ENCODE results near the gene PRKCH.
A peak's percentile ranks its signal among the peaks of the same experiment; 100 is the strongest.

Gene PRKCH

DNA sequence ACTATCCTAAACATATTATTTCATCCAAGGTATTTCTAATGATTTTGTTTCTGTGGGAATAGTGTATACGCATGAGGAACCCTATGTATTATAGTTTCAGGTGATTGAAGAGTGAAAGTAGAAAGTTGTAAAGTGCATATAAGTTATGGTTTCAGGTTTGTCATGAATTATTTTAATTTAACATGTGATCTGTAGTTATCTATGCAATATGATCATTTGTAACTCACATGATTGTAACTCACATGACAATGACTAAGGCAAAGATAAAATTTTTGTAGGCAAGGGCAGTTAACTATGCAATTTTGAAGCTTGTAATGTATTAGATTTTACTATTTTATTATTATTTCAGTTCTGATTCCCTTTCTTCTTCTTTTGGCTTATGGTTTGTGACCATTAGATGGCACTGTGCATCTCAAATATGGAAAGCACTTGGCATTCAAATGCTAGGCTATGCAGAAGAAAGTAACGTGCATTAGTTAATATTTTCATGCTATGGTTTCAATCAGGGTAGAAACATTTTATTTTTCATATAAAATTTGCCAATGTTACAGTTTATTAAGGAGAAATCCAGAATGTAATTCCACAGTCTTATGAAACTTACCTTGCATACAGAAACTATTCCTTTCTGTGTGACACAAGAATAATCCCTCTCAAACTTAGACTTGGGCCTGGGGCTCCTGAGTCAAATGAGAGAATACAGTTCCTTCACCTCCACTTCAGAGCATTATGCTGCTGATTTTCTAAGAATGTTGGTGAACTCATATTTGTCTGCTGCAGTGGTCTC, 24.5 kb upstream of the PRKCH start:
- no peak overlapping the region for H2BK15ac ChIP-seq (replicated peaks; ENCODE audit: low read depth)
- H2BK5ac ChIP-seq (ENCODE audit: low read length): no peak overlapping the region
- DNase-seq: peak; percentile 39
- no peak overlapping the region for H3K27ac ChIP-seq (ENCODE audit: low read depth, low read length)
- H3K79me1 ChIP-seq (ENCODE audit: low read length): no peaks in the 10 kb centered on the region
- no peak overlapping the region for H3K23ac ChIP-seq (ENCODE audit: low read length)
- H3K4me3 ChIP-seq (ENCODE audit: low read length): no peak overlapping the region
- no CpG with 5 or more reads among the region's 2 CpGs for WGBS (ENCODE audit: extremely low coverage, insufficient coverage, low lambda C conversion rate)
- no peak overlapping the region for H2BK120ac ChIP-seq (ENCODE audit: low read depth, low read length)
- H3K36me3 ChIP-seq (ENCODE audit: control insufficient read depth, insufficient read depth, low read length): no peaks in the 10 kb centered on the region
- no peak overlapping the region for H4K8ac ChIP-seq (ENCODE audit: low read depth, low read length)
- no peak overlapping the region for H3K9ac ChIP-seq (ENCODE audit: low read length)
- no peak overlapping the region for H3K4ac ChIP-seq (ENCODE audit: low read depth, low read length)
- H3K4me1 ChIP-seq (ENCODE audit: control insufficient read depth, low read depth, low read length): peaks cover 2% of the 10 kb centered on the region
- H4K5ac ChIP-seq (ENCODE audit: low read length): no peak overlapping the region
- H3K56ac ChIP-seq (ENCODE audit: low read length): no peak overlapping the region
- no peak overlapping the region for H3K4me2 ChIP-seq (ENCODE audit: low read length)
- H2AK5ac ChIP-seq (ENCODE audit: low read length): no peak overlapping the region
- H3K27me3 ChIP-seq (ENCODE audit: insufficient read depth, low read length, poor library complexity): no peaks in the 10 kb centered on the region
- H3K18ac ChIP-seq (ENCODE audit: low read length): no peak overlapping the region
- no peaks in the 10 kb centered on the region for H3K79me2 ChIP-seq (ENCODE audit: control insufficient read depth, insufficient read depth, low read length)

DNA sequence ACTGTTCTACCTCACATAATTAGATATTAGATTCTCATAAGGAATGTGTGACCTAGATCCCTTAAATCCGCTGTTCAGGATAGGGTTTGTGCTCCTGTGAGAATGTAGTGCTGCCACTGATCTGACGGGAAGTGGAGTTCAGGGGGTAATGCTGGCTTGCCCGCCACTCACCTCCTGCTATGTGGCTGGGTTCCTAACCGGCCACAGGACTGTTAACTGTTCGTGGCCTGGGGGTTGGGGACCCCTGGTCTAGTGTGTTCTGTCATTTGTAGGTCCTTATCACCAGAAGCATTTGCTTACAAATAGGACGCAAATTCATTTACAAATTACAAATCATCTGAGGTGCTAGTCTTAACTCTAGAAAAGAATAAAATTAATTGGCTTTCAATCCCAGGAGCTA, 23.8 kb upstream of the PRKCH start:
- H3K36me3 ChIP-seq (ENCODE audit: control insufficient read depth, insufficient read depth, low read length): no peaks in the 10 kb centered on the region
- H3K4me3 ChIP-seq (ENCODE audit: low read length): no peak overlapping the region
- H3K4ac ChIP-seq (ENCODE audit: low read depth, low read length): no peak overlapping the region
- WGBS (ENCODE audit: extremely low coverage, insufficient coverage, low lambda C conversion rate): no CpG with 5 or more reads among the region's 6 CpGs
- H2BK15ac ChIP-seq (replicated peaks; ENCODE audit: low read depth): no peak overlapping the region
- no peak overlapping the region for H4K5ac ChIP-seq (ENCODE audit: low read length)
- no peak overlapping the region for H2BK120ac ChIP-seq (ENCODE audit: low read depth, low read length)
- no peak overlapping the region for H3K27ac ChIP-seq (ENCODE audit: low read depth, low read length)
- no peak overlapping the region for H3K23ac ChIP-seq (ENCODE audit: low read length)
- no peak overlapping the region for H3K9ac ChIP-seq (ENCODE audit: low read length)
- H2BK5ac ChIP-seq (ENCODE audit: low read length): no peak overlapping the region
- H4K8ac ChIP-seq (ENCODE audit: low read depth, low read length): no peak overlapping the region
- H2AK5ac ChIP-seq (ENCODE audit: low read length): no peak overlapping the region
- no peak for DNase-seq
- H3K27me3 ChIP-seq (ENCODE audit: insufficient read depth, low read length, poor library complexity): no peaks in the 10 kb centered on the region
- no peak overlapping the region for H3K4me2 ChIP-seq (ENCODE audit: low read length)
- peaks cover 2% of the 10 kb centered on the region for H3K4me1 ChIP-seq (ENCODE audit: control insufficient read depth, low read depth, low read length)
- no peaks in the 10 kb centered on the region for H3K79me2 ChIP-seq (ENCODE audit: control insufficient read depth, insufficient read depth, low read length)
- no peaks in the 10 kb centered on the region for H3K79me1 ChIP-seq (ENCODE audit: low read length)
- no peak overlapping the region for H3K56ac ChIP-seq (ENCODE audit: low read length)
- H3K18ac ChIP-seq (ENCODE audit: low read length): no peak overlapping the region

DNA sequence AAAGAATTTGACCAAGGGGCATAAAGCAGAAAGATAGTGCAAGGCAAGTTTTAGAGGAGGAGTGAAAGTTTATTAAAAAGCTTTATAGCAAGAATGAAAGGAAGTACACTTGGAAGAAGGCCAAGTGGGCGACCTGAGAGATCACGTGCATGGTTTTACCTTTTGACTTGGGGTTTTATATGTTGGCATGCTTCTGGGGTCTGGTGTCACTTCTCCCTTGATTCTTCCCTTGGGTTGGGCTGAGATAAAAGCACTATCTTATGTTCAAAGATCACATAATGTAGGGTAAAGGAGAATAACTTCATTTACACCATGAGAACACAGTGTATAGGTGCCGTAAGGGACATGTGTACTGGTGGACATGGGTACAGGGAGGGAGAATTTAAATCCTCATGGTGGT, 22.6 kb upstream of the PRKCH start:
- Histone ChIP-seq H3K4me3 (ENCODE audit: low read length) (no peak overlapping the region), H3K79me1 (ENCODE audit: low read length) (no peaks in the 10 kb centered on the region), H3K4me1 (ENCODE audit: control insufficient read depth, low read depth, low read length) (peaks cover 2% of the 10 kb centered on the region), H2BK15ac (replicated peaks; ENCODE audit: low read depth) (no peak overlapping the region), H4K5ac (ENCODE audit: low read length) (no peak overlapping the region), H2AK5ac (ENCODE audit: low read length) (no peak overlapping the region), H3K4ac (ENCODE audit: low read depth, low read length) (no peak overlapping the region), H3K9ac (ENCODE audit: low read length) (no peak overlapping the region), H3K36me3 (ENCODE audit: control insufficient read depth, insufficient read depth, low read length) (no peaks in the 10 kb centered on the region), H3K23ac (ENCODE audit: low read length) (no peak overlapping the region), H2BK5ac (ENCODE audit: low read length) (no peak overlapping the region), H3K56ac (ENCODE audit: low read length) (no peak overlapping the region), H4K8ac (ENCODE audit: low read depth, low read length) (no peak overlapping the region), H3K27ac (ENCODE audit: low read depth, low read length) (no peak overlapping the region), H3K27me3 (ENCODE audit: insufficient read depth, low read length, poor library complexity) (no peaks in the 10 kb centered on the region), H3K79me2 (ENCODE audit: control insufficient read depth, insufficient read depth, low read length) (no peaks in the 10 kb centered on the region), H2BK120ac (ENCODE audit: low read depth, low read length) (no peak overlapping the region), H3K18ac (ENCODE audit: low read length) (no peak overlapping the region), H3K4me2 (ENCODE audit: low read length) (no peak overlapping the region)
- WGBS (ENCODE audit: extremely low coverage, insufficient coverage, low lambda C conversion rate): no CpG with 5 or more reads among the region's 3 CpGs
- DNase-seq: no peak

DNA sequence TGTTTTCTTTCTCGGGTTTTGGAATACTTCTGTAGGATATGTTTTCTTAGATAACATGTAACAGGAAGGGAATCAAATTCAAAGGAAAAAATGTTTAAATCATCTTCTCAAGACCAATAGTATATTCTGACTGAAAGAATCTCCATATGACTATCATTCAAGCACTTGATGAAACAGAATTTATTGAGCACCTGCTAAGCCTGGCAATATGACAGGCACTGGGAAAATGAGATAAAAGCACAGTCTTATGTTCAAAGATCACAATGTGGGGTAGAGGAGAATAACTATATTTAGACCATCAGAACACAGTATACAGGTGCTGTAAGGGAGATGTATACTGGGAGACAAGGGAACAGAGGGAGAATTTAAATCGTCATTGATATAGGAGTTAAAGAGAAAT, 21.2 kb upstream of the PRKCH start:
- Histone ChIP-seq H4K8ac (ENCODE audit: low read depth, low read length) (no peak overlapping the region), H3K4me1 (ENCODE audit: control insufficient read depth, low read depth, low read length) (peaks cover 2% of the 10 kb centered on the region), H4K5ac (ENCODE audit: low read length) (no peak overlapping the region), H3K79me2 (ENCODE audit: control insufficient read depth, insufficient read depth, low read length) (no peaks in the 10 kb centered on the region), H3K56ac (ENCODE audit: low read length) (no peak overlapping the region), H2AK5ac (ENCODE audit: low read length) (no peak overlapping the region), H3K18ac (ENCODE audit: low read length) (no peak overlapping the region), H3K36me3 (ENCODE audit: control insufficient read depth, insufficient read depth, low read length) (no peaks in the 10 kb centered on the region), H3K27me3 (ENCODE audit: insufficient read depth, low read length, poor library complexity) (no peaks in the 10 kb centered on the region), H3K4ac (ENCODE audit: low read depth, low read length) (no peak overlapping the region), H3K27ac (ENCODE audit: low read depth, low read length) (no peak overlapping the region), H3K4me2 (ENCODE audit: low read length) (no peak overlapping the region), H3K23ac (ENCODE audit: low read length) (no peak overlapping the region), H3K4me3 (ENCODE audit: low read length) (no peak overlapping the region), H2BK120ac (ENCODE audit: low read depth, low read length) (peak overlapping the region; percentile 73), H3K79me1 (ENCODE audit: low read length) (no peaks in the 10 kb centered on the region), H2BK15ac (replicated peaks; ENCODE audit: low read depth) (no peak overlapping the region), H3K9ac (ENCODE audit: low read length) (no peak overlapping the region), H2BK5ac (ENCODE audit: low read length) (no peak overlapping the region)
- WGBS (ENCODE audit: extremely low coverage, insufficient coverage, low lambda C conversion rate): no CpG with 5 or more reads among the region's 2 CpGs
- DNase-seq: no peak

DNA sequence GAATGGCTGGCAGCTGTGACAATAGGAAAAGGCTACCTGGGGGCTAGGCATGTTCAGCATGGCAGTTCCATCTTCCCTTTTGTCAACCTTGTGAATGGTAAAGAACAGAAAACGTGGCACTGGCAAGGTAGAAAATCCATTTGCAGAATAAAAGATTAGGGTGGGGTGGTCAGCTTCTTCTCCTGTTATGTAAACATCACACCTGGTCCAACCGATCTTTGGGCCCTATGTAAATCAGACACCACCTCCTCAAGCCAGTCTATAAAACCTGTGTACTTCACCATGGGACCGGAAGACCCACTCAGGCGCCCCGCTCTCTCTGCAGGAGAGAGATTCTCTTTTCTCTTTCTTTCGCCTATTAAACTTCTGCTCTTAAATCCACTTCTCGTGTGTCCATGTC, 20.6 kb upstream of the PRKCH start:
- Histone ChIP-seq H4K5ac (ENCODE audit: low read length) (no peak overlapping the region), H2BK120ac (ENCODE audit: low read depth, low read length) (no peak overlapping the region), H2BK15ac (replicated peaks; ENCODE audit: low read depth) (no peak overlapping the region), H4K8ac (ENCODE audit: low read depth, low read length) (no peak overlapping the region), H3K18ac (ENCODE audit: low read length) (no peak overlapping the region), H3K9ac (ENCODE audit: low read length) (no peak overlapping the region), H3K56ac (ENCODE audit: low read length) (no peak overlapping the region), H2BK5ac (ENCODE audit: low read length) (no peak overlapping the region), H2AK5ac (ENCODE audit: low read length) (no peak overlapping the region), H3K79me2 (ENCODE audit: control insufficient read depth, insufficient read depth, low read length) (no peaks in the 10 kb centered on the region), H3K79me1 (ENCODE audit: low read length) (no peaks in the 10 kb centered on the region), H3K27ac (ENCODE audit: low read depth, low read length) (no peak overlapping the region), H3K4ac (ENCODE audit: low read depth, low read length) (no peak overlapping the region), H3K23ac (ENCODE audit: low read length) (no peak overlapping the region), H3K4me1 (ENCODE audit: control insufficient read depth, low read depth, low read length) (peaks cover 2% of the 10 kb centered on the region), H3K4me3 (ENCODE audit: low read length) (no peak overlapping the region), H3K27me3 (ENCODE audit: insufficient read depth, low read length, poor library complexity) (no peaks in the 10 kb centered on the region), H3K36me3 (ENCODE audit: control insufficient read depth, insufficient read depth, low read length) (no peaks in the 10 kb centered on the region), H3K4me2 (ENCODE audit: low read length) (no peak overlapping the region)
- no CpG with 5 or more reads among the region's 7 CpGs for WGBS (ENCODE audit: extremely low coverage, insufficient coverage, low lambda C conversion rate)
- DNase-seq: no peak

DNA sequence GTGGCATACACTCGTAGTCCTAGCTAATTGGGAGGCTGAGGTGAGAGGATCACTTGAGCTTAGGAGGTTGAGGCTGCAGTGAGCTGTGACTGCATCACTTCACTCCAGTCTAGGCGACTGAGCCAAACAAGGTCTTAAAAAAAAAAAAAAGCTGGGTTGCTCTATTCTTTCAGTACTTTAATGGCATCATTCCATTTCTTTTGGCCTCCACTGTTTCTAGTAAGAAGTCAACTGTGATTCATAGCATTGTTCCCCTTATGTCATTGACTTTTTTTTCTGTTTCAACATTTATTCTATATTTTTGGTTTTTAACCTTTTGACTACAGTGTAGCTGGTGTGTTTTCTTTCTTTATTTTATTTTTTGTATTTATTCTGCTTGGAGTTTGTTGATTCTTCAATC, 16.7 kb upstream of the PRKCH start:
- no peak overlapping the region for H2BK15ac ChIP-seq (replicated peaks; ENCODE audit: low read depth)
- no peaks in the 10 kb centered on the region for H3K4me1 ChIP-seq (ENCODE audit: control insufficient read depth, low read depth, low read length)
- no peaks in the 10 kb centered on the region for H3K79me1 ChIP-seq (ENCODE audit: low read length)
- H2BK120ac ChIP-seq (ENCODE audit: low read depth, low read length): no peak overlapping the region
- WGBS (ENCODE audit: extremely low coverage, insufficient coverage, low lambda C conversion rate): no CpG with 5 or more reads among the region's 2 CpGs
- H3K18ac ChIP-seq (ENCODE audit: low read length): no peak overlapping the region
- H3K9ac ChIP-seq (ENCODE audit: low read length): no peak overlapping the region
- no peak overlapping the region for H2BK5ac ChIP-seq (ENCODE audit: low read length)
- H3K36me3 ChIP-seq (ENCODE audit: control insufficient read depth, insufficient read depth, low read length): no peaks in the 10 kb centered on the region
- H2AK5ac ChIP-seq (ENCODE audit: low read length): no peak overlapping the region
- no peak overlapping the region for H3K4me3 ChIP-seq (ENCODE audit: low read length)
- H3K4me2 ChIP-seq (ENCODE audit: low read length): no peak overlapping the region
- no peaks in the 10 kb centered on the region for H3K79me2 ChIP-seq (ENCODE audit: control insufficient read depth, insufficient read depth, low read length)
- no peak overlapping the region for H3K56ac ChIP-seq (ENCODE audit: low read length)
- no peak overlapping the region for H3K23ac ChIP-seq (ENCODE audit: low read length)
- no peak overlapping the region for H3K4ac ChIP-seq (ENCODE audit: low read depth, low read length)
- H4K5ac ChIP-seq (ENCODE audit: low read length): no peak overlapping the region
- no peak for DNase-seq
- H3K27me3 ChIP-seq (ENCODE audit: insufficient read depth, low read length, poor library complexity): no peaks in the 10 kb centered on the region
- H3K27ac ChIP-seq (ENCODE audit: low read depth, low read length): no peak overlapping the region
- H4K8ac ChIP-seq (ENCODE audit: low read depth, low read length): no peak overlapping the region
